GM23338 (cell line): ENCODE results near the gene GPX6. TPM values are rescaled to one million over a fixed set of nuclear protein-coding genes. Genes with fewer than 3 reads are reported as not detected.

Source experiments
- ATAC-seq: fragments of 200-7000 bp; cut with Tn5 transposase; 3 replicates; pipeline ENCODE4 v1.9.1; 2020
- DNase-seq: peaks from one replicate; pipeline ENCODE4 v3.0.0-alpha.2; 2015; ENCODE audit warnings: low spot score
- H2AFZ ChIP-seq: fragments of 200-600 bp; sonication (generic); 2 replicates; pipeline ENCODE4 v1.8.0; 2016; ENCODE audit warnings: antibody characterized with exemption, mild to moderate bottlenecking, moderate library complexity
- H3F3A ChIP-seq: fragments of 200-600 bp; sonication (generic); replicated peaks from 2 replicates; pipeline ENCODE4 v1.8.0; 2017; ENCODE audit warnings: antibody characterized with exemption, mixed run types, low read depth
- H3K27ac ChIP-seq: fragments of 200-600 bp; sonication (generic); 2 replicates; pipeline ENCODE4 v1.6.1; 2016; ENCODE audit warnings: low read depth
- H3K27me3 ChIP-seq: fragments of 200-600 bp; sonication (generic); 2 replicates; pipeline ENCODE4 v1.8.0; 2016; ENCODE audit warnings: mild to moderate bottlenecking, mixed run types, moderate library complexity; ENCODE audit not compliant: insufficient read depth
- H3K36me3 ChIP-seq: fragments of 200-600 bp; sonication (generic); 2 replicates; pipeline ENCODE4 v1.8.0; 2016; ENCODE audit warnings: mild to moderate bottlenecking; ENCODE audit not compliant: insufficient read depth
- H3K4me1 ChIP-seq: fragments of 200-600 bp; sonication (generic); 2 replicates; pipeline ENCODE4 v1.8.0; 2016; ENCODE audit warnings: mild to moderate bottlenecking, moderate library complexity; ENCODE audit not compliant: insufficient read depth
- H3K4me2 ChIP-seq: fragments of 200-600 bp; sonication (generic); 2 replicates; pipeline ENCODE4 v1.7.1; 2017; ENCODE audit warnings: mixed run types
- H3K4me3 ChIP-seq: fragments of 200-600 bp; sonication (generic); 2 replicates; pipeline ENCODE4 v1.6.1; 2016; ENCODE audit warnings: mixed run types
- H3K79me2 ChIP-seq: fragments of 200-600 bp; sonication (generic); replicated peaks from 2 replicates; pipeline ENCODE4 v1.8.0; 2017; ENCODE audit warnings: mild to moderate bottlenecking; ENCODE audit not compliant: insufficient read depth
- H3K9me2 ChIP-seq: fragments of 200-600 bp; sonication (generic); 2 replicates; pipeline ENCODE4 v1.8.0; 2017; ENCODE audit not compliant: insufficient read depth
- H4K20me1 ChIP-seq: fragments of 200-600 bp; sonication (generic); replicated peaks from 2 replicates; pipeline ENCODE4 v1.8.0; 2017; ENCODE audit warnings: mild to moderate bottlenecking; ENCODE audit not compliant: insufficient read depth
- H3K27ac Mint-ChIP-seq: 2 replicates; pipeline ENCODE4 v1.8.0; 2020; ENCODE audit warnings: inconsistent platforms, mild to moderate bottlenecking, moderate library complexity, mixed read lengths
- H3K27me3 Mint-ChIP-seq: 3 replicates; pipeline ENCODE4 v1.8.0; 2022; ENCODE audit warnings: low read depth, mild to moderate bottlenecking, moderate library complexity, mixed read lengths, inconsistent platforms; ENCODE audit not compliant: insufficient read depth, poor library complexity
- H3K36me3 Mint-ChIP-seq: 3 replicates; pipeline ENCODE4 v1.8.0; 2021; ENCODE audit warnings: low read depth, mild to moderate bottlenecking, inconsistent platforms, moderate library complexity, mixed read lengths
- H3K4me1 Mint-ChIP-seq: 3 replicates; pipeline ENCODE4 v1.8.0; 2020; ENCODE audit warnings: mild to moderate bottlenecking, inconsistent platforms, mixed read lengths
- H3K4me3 Mint-ChIP-seq: 3 replicates; pipeline ENCODE4 v1.8.0; 2021; ENCODE audit warnings: moderate library complexity, mild to moderate bottlenecking, inconsistent platforms, mixed read lengths
- H3K9me3 Mint-ChIP-seq: 3 replicates; pipeline ENCODE4 v1.8.0; 2020; ENCODE audit warnings: moderate library complexity, mild to moderate bottlenecking, inconsistent platforms, mixed read lengths
- JUNB ChIP-seq: IDR thresholded peaks from one replicate; pipeline ENCODE4 v1.6.1; 2016; ENCODE audit warnings: antibody characterized with exemption; ENCODE audit not compliant: unreplicated experiment
- POLR2AphosphoS5 ChIP-seq: IDR thresholded peaks from 2 replicates; pipeline ENCODE4 v1.6.1; 2016; ENCODE audit warnings: antibody characterized with exemption, low read depth
- STAT1 ChIP-seq: IDR thresholded peaks from one replicate; pipeline ENCODE4 v1.6.1; 2016; ENCODE audit warnings: antibody characterized with exemption; ENCODE audit not compliant: unreplicated experiment
- ZNF462 ChIP-seq: fragments of 250-450 bp; sonication (Bioruptor Pico); IDR thresholded peaks from 2 replicates; pipeline ENCODE4 v1.5.0; 2020; ENCODE audit warnings: mild to moderate bottlenecking, moderate library complexity
- polyA plus RNA-seq: library from polyadenylated mRNA; unstranded; fragments of >200 nt; fragmentation: Nextera tagmentation; extraction: Ambion mirVana; gene quantifications from 2 replicates; pipeline ENCODE4 v1.2.1, GENCODE V29; 2016
- total RNA-seq: library from RNA; depleted of rRNA; stranded (reverse); fragments of >200 nt; shearing (Covaris generic); gene quantifications from 2 replicates; pipeline ENCODE4 v1.2.3, GENCODE V29; 2014
- TF ChIP-seq, protein P1 (sequence below): IDR thresholded peaks from 2 replicates; pipeline ENCODE4 v1.6.1; 2016; ENCODE audit warnings: antibody characterized with exemption

Gene GPX6
- total and polyA plus RNA-seq, 2 experiments from 2014 or later = not detected

- no peak for TF ChIP-seq ZNF462 (CRISPR knock-in tag)
- no peak for TF ChIP-seq STAT1
- no peak for TF ChIP-seq JUNB
Observed at GRCh38 chr6:28534875-28535274, 19.3 kb upstream of the GPX6 start (continued).

DNA sequence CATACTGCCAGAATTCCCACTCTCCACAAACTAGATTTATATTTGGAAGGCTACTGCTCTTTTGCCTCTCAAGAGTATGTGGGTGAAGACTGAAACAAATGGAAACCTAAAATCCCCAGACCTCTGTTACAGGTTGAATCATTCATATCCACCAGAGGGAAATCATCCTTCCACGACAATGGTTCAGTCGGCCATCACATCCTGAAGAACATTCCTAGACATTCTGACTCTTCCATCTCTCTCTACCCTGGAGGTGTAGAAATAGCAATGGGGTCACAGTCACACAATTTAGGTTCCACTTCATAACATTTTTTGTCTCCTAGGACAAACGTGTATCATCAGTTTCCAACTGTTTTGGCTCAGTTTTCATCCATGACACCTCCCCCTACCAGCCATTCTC, 18.7 kb upstream of the GPX6 start:
- no peaks in the 10 kb centered on the region for H3K36me3 ChIP-seq
- Mint-ChIP-seq H3K4me3 (no peak overlapping the region; the same call in 2 of the 3 replicates), H3K4me1 (peaks cover 26% of the 10 kb centered on the region; the same call in 2 of the 3 replicates), H3K36me3 (no peaks in the 10 kb centered on the region), H3K9me3 (peaks cover 6% of the 10 kb centered on the region; the same call in 2 of the 3 replicates), H3K27me3 (peaks cover 16% of the 10 kb centered on the region), H3K27ac (no peak overlapping the region; the same call in 1 of the 2 replicates)
- DNase-seq (no peak), ATAC-seq (no peak)
- no peaks in the 10 kb centered on the region for H3K79me2 ChIP-seq
- H3K4me1 ChIP-seq = 0 out of 2 replicates have a peak, but pooled peaks cover 10% of the 10 kb centered on the region
- no peaks in the 10 kb centered on the region for H3K27me3 ChIP-seq
- H2AFZ ChIP-seq = no peak overlapping the region
- no peaks in the 10 kb centered on the region for H3F3A ChIP-seq
- no peak overlapping the region for H3K27ac ChIP-seq
- no peak overlapping the region for H3K4me3 ChIP-seq
- H3K9me2 ChIP-seq = no peaks in the 10 kb centered on the region
- no peak for TF ChIP-seq STAT1
- TF ChIP-seq POLR2AphosphoS5 = no peak
- TF ChIP-seq, protein P1, sequence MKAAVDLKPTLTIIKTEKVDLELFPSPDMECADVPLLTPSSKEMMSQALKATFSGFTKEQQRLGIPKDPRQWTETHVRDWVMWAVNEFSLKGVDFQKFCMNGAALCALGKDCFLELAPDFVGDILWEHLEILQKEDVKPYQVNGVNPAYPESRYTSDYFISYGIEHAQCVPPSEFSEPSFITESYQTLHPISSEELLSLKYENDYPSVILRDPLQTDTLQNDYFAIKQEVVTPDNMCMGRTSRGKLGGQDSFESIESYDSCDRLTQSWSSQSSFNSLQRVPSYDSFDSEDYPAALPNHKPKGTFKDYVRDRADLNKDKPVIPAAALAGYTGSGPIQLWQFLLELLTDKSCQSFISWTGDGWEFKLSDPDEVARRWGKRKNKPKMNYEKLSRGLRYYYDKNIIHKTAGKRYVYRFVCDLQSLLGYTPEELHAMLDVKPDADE = no peak
- H3K4me2 ChIP-seq = no peak overlapping the region
- H4K20me1 ChIP-seq = no peaks in the 10 kb centered on the region
